ENCODE measurements around the gene ATG10.
"Not testable (repeated sequence)": the region's sequence is repeated elsewhere in the genome, so short reads cannot be mapped to it uniquely, and the experiment has no call there.

The ATG10 gene

GRCh38 chr5:82244854-82245635, 273.2 kb downstream of the ATG10 start:
- no peak for DNase-seq

- no peak for DNase-seq
Observed at GRCh38 chr5:82246960-82247574, 275.2 kb downstream of the ATG10 start.

GRCh38 chr5:82252744-82253143, 280.9 kb downstream of the ATG10 start:
- DNase-seq = no peak

GRCh38 chr5:82255844-82256243, 284.0 kb downstream of the ATG10 start:
- DNase-seq = no peak

GRCh38 chr5:82257247-82257646, 285.4 kb downstream of the ATG10 start:
- no peak for DNase-seq

GRCh38 chr5:82257729-82258128, 285.9 kb downstream of the ATG10 start:
- no peak for DNase-seq

- no peak for DNase-seq
Observed at GRCh38 chr5:82259172-82259800, 287.5 kb downstream of the ATG10 start.

- DNase-seq = no peak
Observed at GRCh38 chr5:82265047-82265446, 293.2 kb downstream of the ATG10 start.

GRCh38 chr5:82267297-82267933, 295.6 kb downstream of the ATG10 start:
- not testable (repeated sequence) for DNase-seq

- DNase-seq = not testable (repeated sequence)
Observed at GRCh38 chr5:82269363-82269762, 297.5 kb downstream of the ATG10 start.

- not testable (repeated sequence) for DNase-seq
Observed at GRCh38 chr5:82272571-82273356, 300.9 kb downstream of the ATG10 start.

GRCh38 chr5:82273426-82273825, 301.6 kb downstream of the ATG10 start:
- DNase-seq = not testable (repeated sequence)

GRCh38 chr5:82274343-82275211, 302.8 kb downstream of the ATG10 start:
- no peak for DNase-seq

GRCh38 chr5:82275216-82275664, 303.4 kb downstream of the ATG10 start:
- DNase-seq = no peak

GRCh38 chr5:82276800-82277612, 305.2 kb downstream of the ATG10 start:
- no peak for DNase-seq

- DNase-seq = no peak
Observed at GRCh38 chr5:82277613-82277986, 305.8 kb downstream of the ATG10 start.

GRCh38 chr5:82277987-82278710, 306.3 kb downstream of the ATG10 start, which contains the start of gene RPS23:
Gene RPS23, minus strand, starts transcription at chr5:82278354. Its CDS starts 31 bp downstream, at chr5:82278323.
- peak; percentile 72 for DNase-seq

- DNase-seq = no peak
Observed at GRCh38 chr5:82278711-82279370, 307.0 kb downstream of the ATG10 start.

GRCh38 chr5:82283893-82284292, 312.1 kb downstream of the ATG10 start:
- no peak for DNase-seq
